Retinal pigment epithelial cell (primary cell): ENCODE measurements around the gene JAZF1.
"Not testable (repeated sequence)": the region's sequence is repeated elsewhere in the genome, so short reads cannot be mapped to it uniquely, and the experiment has no call there.

Experiments
- DNase-seq: peaks from one replicate; pipeline ENCODE4 v3.0.0-alpha.2; 2010; ENCODE audit warnings: low read depth
- H3K4me3 ChIP-seq: 2 replicates; pipeline ENCODE4 v1.5.1; 2011; ENCODE audit warnings: mild to moderate bottlenecking, low read length, control low read depth, moderate library complexity
- TF ChIP-seq, protein P1 (sequence below): conservative IDR thresholded peaks from 2 replicates; pipeline ENCODE4 v1.5.1; 2011; ENCODE audit warnings: low read depth, low read length, control low read depth, inconsistent platforms

The JAZF1 gene

DNA sequence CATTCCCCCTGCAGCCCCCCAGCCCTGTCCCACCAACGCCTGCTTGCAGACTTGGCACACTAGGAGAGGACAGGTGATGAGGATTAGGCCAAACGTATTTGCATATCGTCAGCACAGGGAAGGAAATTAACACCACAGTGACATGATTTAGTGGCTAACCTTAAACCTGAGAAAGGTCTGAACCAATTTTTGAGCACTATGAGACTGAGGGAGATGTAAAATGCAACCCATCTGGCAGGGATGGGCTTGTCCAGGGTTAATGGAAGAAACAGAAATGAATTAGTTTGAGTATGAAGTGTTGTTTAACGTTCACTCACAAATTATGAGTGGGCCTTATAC, 257.0 kb downstream of the JAZF1 start:
- TF ChIP-seq, protein P1, sequence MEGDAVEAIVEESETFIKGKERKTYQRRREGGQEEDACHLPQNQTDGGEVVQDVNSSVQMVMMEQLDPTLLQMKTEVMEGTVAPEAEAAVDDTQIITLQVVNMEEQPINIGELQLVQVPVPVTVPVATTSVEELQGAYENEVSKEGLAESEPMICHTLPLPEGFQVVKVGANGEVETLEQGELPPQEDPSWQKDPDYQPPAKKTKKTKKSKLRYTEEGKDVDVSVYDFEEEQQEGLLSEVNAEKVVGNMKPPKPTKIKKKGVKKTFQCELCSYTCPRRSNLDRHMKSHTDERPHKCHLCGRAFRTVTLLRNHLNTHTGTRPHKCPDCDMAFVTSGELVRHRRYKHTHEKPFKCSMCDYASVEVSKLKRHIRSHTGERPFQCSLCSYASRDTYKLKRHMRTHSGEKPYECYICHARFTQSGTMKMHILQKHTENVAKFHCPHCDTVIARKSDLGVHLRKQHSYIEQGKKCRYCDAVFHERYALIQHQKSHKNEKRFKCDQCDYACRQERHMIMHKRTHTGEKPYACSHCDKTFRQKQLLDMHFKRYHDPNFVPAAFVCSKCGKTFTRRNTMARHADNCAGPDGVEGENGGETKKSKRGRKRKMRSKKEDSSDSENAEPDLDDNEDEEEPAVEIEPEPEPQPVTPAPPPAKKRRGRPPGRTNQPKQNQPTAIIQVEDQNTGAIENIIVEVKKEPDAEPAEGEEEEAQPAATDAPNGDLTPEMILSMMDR = no peak
- no peak overlapping the region for H3K4me3 ChIP-seq
- no peak for DNase-seq

DNA sequence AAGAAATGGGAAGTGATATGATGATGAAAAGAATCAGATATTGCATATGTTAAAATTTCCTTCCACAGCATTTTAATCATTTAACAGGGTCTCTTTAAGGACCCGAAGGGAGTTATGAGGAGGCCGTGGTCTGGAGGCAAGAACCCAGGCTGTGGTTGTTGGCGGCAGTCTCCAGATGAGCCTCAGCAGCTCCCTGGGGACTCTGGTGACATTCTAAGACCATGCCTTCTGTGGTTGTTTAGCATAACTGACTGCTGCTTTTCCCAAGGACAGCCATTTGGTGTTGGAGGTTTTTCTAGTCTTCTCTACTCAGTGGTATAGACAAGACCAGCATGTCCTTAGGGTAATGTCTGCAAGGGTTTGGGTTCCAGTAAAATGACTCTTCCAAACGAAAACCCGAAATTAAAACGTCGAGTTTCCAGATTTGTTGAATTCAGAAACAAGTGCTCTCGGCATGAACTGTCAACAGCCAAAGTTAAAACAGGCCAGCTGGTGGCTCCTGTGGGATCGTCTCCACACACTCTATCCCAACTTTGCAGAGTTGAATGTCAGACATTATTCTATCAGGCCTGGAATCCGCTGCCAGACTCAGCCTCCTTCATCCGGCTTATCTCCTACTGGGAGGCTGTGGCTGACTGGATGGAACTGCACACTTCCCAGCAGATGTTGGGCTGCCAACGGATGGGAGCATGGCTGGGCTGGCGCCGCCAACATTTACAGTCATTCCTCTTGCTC, 257.5 kb downstream of the JAZF1 start:
- DNase-seq = no peak
- H3K4me3 ChIP-seq = no peak overlapping the region
- TF ChIP-seq, protein P1 = no peak

DNA sequence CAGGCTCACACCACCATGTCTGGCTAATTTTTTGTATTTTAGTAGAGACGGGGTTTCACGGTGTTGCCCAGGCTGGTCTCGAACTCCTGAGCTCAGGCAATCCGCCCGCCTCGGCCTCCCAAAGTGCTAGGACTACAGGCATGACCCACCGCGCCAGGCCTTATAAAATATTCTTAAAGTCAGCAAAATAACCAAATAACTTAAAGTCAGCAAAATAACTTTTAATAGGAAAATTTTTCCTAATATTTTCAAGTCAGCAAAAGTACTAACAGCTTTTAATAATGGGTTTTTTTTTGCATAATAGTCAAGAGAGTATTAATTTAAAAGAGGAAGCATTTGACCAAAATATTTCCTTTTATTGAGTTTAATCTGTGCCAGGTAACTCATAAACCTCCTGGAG, 258.2 kb downstream of the JAZF1 start:
- not testable (repeated sequence) for H3K4me3 ChIP-seq, DNase-seq

DNA sequence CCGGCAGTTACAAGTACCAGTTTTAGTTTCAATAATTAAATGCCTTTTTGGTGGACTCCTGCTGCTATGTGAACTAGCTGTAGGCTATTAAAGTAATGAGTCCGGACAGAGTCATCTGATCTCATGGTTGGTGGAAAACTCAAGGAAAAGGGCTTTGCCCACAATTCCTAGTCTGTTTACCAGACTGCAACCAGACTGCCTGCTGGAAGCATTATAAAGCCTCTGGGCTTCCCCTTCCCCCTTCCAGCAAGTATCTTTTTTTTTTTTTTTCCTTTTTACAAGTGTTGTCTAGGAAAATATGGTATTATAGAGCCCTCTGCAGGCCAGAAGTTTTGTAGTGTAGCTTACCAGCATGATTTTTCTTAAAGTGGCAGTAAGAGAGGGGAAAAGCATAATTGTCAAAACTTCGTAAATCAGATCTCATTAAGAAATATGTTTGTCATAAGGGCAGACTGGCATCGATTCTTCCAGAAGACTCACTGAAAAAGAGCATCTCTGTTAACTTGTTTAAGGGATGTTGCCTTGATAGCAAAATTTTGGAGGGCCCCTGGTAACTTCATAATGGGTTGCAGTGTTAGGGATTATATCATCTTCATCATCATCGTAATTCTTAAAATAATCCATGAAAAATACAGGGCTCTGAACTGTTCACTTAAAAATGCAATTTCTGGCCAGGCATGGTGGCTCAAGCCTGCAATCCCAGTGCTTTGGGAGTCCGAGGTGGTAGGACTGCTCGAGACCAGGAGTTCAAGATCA, 259.3 kb downstream of the JAZF1 start:
- peak; percentile 96 for DNase-seq
- no peak overlapping the region for H3K4me3 ChIP-seq
- TF ChIP-seq, protein P1 = peak; percentile 56

DNA sequence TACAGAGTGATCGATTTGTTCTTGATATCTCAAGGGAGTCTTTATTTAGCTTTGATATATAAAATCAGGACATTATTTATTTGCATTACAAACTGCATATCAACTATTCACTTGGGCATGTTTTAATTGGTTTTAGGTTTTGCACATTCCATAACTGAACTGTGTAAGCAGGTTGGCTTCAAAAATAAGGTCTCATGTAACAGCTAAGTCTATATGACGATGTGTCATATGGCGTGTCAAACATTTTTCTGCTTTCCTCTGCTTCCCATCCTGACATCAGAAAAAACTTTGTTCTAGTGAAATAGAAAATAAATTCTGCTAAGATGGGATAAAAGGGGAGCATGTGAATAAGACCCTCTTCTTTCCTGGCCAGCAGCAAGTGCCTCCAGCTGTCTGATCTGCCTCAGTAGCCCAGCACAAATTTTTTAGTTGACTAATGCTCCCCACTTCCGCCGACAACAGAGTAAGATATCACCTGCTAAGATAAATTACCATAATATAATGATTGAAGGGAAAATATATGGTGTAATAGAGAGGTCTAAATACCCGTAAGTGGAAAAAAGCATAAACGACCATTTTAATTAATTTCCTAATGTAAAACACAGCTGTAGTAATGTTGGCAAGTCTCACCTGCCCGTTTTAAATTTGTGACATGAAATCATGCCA, 260.2 kb downstream of the JAZF1 start:
- DNase-seq = peak; percentile 80
- peak overlapping the region; percentile 18 for H3K4me3 ChIP-seq
- TF ChIP-seq, protein P1 = no peak

DNA sequence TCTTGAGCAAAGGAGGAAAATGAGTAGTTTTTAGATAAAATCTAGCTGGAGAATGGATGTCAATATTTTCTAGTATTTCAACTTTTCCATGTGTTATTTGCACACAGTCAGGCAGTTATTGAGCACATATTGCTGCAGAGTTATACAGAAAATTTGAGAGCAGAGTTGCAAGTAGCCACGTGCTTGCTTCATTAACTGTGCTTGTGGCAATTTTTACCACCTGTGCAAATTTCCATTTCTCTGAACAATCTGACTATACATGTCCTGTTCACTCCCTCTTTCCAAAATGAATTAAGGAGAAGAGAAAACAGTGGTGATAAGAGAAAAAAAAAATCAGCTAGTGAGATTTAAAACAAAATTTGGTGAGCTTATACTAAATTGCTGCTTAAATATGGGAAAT, 262.1 kb downstream of the JAZF1 start:
- TF ChIP-seq, protein P1 = no peak
- DNase-seq = no peak
- no peak overlapping the region for H3K4me3 ChIP-seq

DNA sequence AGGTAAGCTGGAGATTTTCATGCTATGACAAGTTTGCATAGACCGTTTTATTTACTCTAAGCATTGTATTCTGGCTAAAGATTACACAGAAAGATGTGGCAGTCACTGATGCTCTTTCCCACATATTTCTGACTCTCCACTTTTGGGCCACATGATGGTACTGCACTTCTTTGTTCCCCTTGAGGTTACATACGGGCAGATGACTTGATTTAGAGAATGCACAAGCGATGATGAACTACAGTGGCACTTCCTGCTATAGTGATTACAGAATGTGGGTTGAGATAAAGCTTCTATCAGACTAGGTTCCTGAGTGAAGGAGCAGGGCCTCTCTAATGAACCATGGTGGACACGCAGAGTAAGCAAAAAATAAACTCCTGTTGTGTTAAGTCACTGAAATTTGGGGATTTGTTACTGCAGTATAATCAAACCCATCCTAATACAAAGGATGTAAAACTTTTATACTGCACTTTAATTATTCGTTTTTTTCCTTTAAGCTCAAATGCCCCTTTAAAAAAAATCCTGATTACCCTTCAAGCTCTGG, 262.8 kb downstream of the JAZF1 start:
- TF ChIP-seq, protein P1 = no peak
- no peak for DNase-seq
- H3K4me3 ChIP-seq = no peak overlapping the region
